SJSA1 (cell line): Measurements from ENCODE around the gene UBE2C. TPM values are rescaled to one million over a fixed set of nuclear protein-coding genes. Genes with fewer than 3 reads are reported as not detected.
"Not testable (repeated sequence)": the region's sequence is repeated elsewhere in the genome, so short reads cannot be mapped to it uniquely, and the experiment has no call there.

ENCODE experiments used
- DNase-seq, 2 experiments: peaks; one replicate each; pipeline ENCODE4 v3.0.0-alpha.2; 2015 to 2020; ENCODE audit warnings: low spot score in 2 of 2, low read depth in 1 of 2
- H3K27ac ChIP-seq: fragments of 250-450 bp; sonication (Bioruptor Pico); 2 replicates; pipeline ENCODE4 v1.5.1; 2020; ENCODE audit warnings: mild to moderate bottlenecking, moderate library complexity
- H3K27me3 ChIP-seq: fragments of 250-450 bp; sonication (Bioruptor Pico); replicated peaks from 2 replicates; pipeline ENCODE4 v1.5.1; 2020; ENCODE audit warnings: mild to moderate bottlenecking, moderate library complexity
- H3K36me3 ChIP-seq: fragments of 250-450 bp; sonication (Bioruptor Pico); 2 replicates; pipeline ENCODE4 v1.5.1; 2020; ENCODE audit warnings: mild to moderate bottlenecking
- H3K4me1 ChIP-seq: fragments of 250-450 bp; sonication (Bioruptor Pico); replicated peaks from 2 replicates; pipeline ENCODE4 v1.6.1; 2021; ENCODE audit warnings: mild to moderate bottlenecking
- H3K4me3 ChIP-seq: fragments of 250-450 bp; sonication (Bioruptor Pico); 2 replicates; pipeline ENCODE4 v1.5.1; 2020; ENCODE audit warnings: mild to moderate bottlenecking
- H3K9me3 ChIP-seq: fragments of 250-450 bp; sonication (Bioruptor Pico); replicated peaks from 2 replicates; pipeline ENCODE4 v1.5.1; 2020; ENCODE audit warnings: mild to moderate bottlenecking
- total RNA-seq: library from RNA; depleted of rRNA; stranded (reverse); fragments of >200 nt; shearing (Covaris generic); gene quantifications from 2 replicates; pipeline ENCODE4 v1.2.3, GENCODE V29; 2014

Gene UBE2C
- total RNA-seq, 1 experiment from 2014 or later, result 249 TPM

GRCh38 chr20:45781391-45781931, 31.0 kb upstream of the UBE2C start:
- peak in 1 of 2 experiments; percentile 69 for DNase-seq
- Histone ChIP-seq H3K9me3 (no peaks in the 10 kb centered on the region), H3K36me3 (no peaks in the 10 kb centered on the region), H3K4me1 (peaks cover 55% of the 10 kb centered on the region), H3K4me3 (no peak overlapping the region), H3K27me3 (no peaks in the 10 kb centered on the region; the same call in 1 of the 2 replicates), H3K27ac (no peak overlapping the region)

GRCh38 chr20:45782890-45783289, 29.6 kb upstream of the UBE2C start:
- H3K4me3 ChIP-seq, result no peak overlapping the region
- DNase-seq, result peak in 1 of 2 experiments; percentile 27
- H3K27me3 ChIP-seq, result no peaks in the 10 kb centered on the region; the same call in 1 of the 2 replicates
- no peaks in the 10 kb centered on the region for H3K9me3 ChIP-seq
- H3K36me3 ChIP-seq, result no peaks in the 10 kb centered on the region
- H3K27ac ChIP-seq, result no peak overlapping the region
- H3K4me1 ChIP-seq, result peaks cover 53% of the 10 kb centered on the region

GRCh38 chr20:45783656-45784294, 28.7 kb upstream of the UBE2C start:
- DNase-seq, result no peak
- no peaks in the 10 kb centered on the region for H3K9me3 ChIP-seq
- peaks cover 46% of the 10 kb centered on the region for H3K4me1 ChIP-seq
- H3K27me3 ChIP-seq, result peaks cover 3% of the 10 kb centered on the region; the same call in 1 of the 2 replicates
- H3K27ac ChIP-seq, result no peak overlapping the region
- no peak overlapping the region for H3K4me3 ChIP-seq
- H3K36me3 ChIP-seq, result no peaks in the 10 kb centered on the region

GRCh38 chr20:45788351-45788750, 24.1 kb upstream of the UBE2C start:
- DNase-seq, result no peak
- H3K27ac ChIP-seq, result no peak overlapping the region
- peaks cover 3% of the 10 kb centered on the region; the same call in 1 of the 2 replicates for H3K27me3 ChIP-seq
- peaks cover 12% of the 10 kb centered on the region for H3K4me1 ChIP-seq
- no peak overlapping the region for H3K4me3 ChIP-seq
- peaks cover 4% of the 10 kb centered on the region; the same call in 1 of the 2 replicates for H3K36me3 ChIP-seq
- no peaks in the 10 kb centered on the region for H3K9me3 ChIP-seq

GRCh38 chr20:45792317-45793118, 19.9 kb upstream of the UBE2C start:
- peak overlapping the region; percentile 87 for H3K4me3 ChIP-seq
- H3K27me3 ChIP-seq, result peaks cover 3% of the 10 kb centered on the region; the same call in 1 of the 2 replicates
- H3K4me1 ChIP-seq, result peaks cover 10% of the 10 kb centered on the region
- H3K27ac ChIP-seq, result peak overlapping the region; percentile 74
- DNase-seq, result no peak
- H3K9me3 ChIP-seq, result no peaks in the 10 kb centered on the region
- peaks cover 36% of the 10 kb centered on the region for H3K36me3 ChIP-seq

GRCh38 chr20:45796337-45797065, 15.9 kb upstream of the UBE2C start:
- Histone ChIP-seq H3K4me3 (no peak overlapping the region), H3K36me3 (peaks cover 44% of the 10 kb centered on the region), H3K9me3 (no peaks in the 10 kb centered on the region), H3K27ac (no peak overlapping the region), H3K4me1 (peaks cover 6% of the 10 kb centered on the region), H3K27me3 (no peaks in the 10 kb centered on the region)
- no peak for DNase-seq

GRCh38 chr20:45797510-45797909, 14.9 kb upstream of the UBE2C start:
- H3K27me3 ChIP-seq, H3K9me3 ChIP-seq, H3K4me1 ChIP-seq, H3K4me3 ChIP-seq, H3K27ac ChIP-seq, DNase-seq: not testable (repeated sequence)
- peaks cover 51% of the 10 kb centered on the region for H3K36me3 ChIP-seq

GRCh38 chr20:45797955-45798354, 14.5 kb upstream of the UBE2C start:
- not testable (repeated sequence) for H3K9me3 ChIP-seq, H3K27me3 ChIP-seq, H3K27ac ChIP-seq, DNase-seq, H3K4me1 ChIP-seq, H3K4me3 ChIP-seq
- H3K36me3 ChIP-seq, result peaks cover 55% of the 10 kb centered on the region

- peak; percentile 44 to 59 for DNase-seq
- Histone ChIP-seq H3K4me3 (no peak overlapping the region), H3K36me3 (peaks cover 62% of the 10 kb centered on the region), H3K4me1 (no peaks in the 10 kb centered on the region), H3K9me3 (no peaks in the 10 kb centered on the region), H3K27me3 (no peaks in the 10 kb centered on the region), H3K27ac (no peak overlapping the region)
These were observed 13.4 kb upstream of the UBE2C start for GRCh38 chr20:45798935-45799642.

- peaks cover 62% of the 10 kb centered on the region for H3K36me3 ChIP-seq
- H3K9me3 ChIP-seq, result no peaks in the 10 kb centered on the region
- H3K4me1 ChIP-seq, result no peaks in the 10 kb centered on the region
- H3K27me3 ChIP-seq, result no peaks in the 10 kb centered on the region
- no peak overlapping the region for H3K27ac ChIP-seq
- DNase-seq, result no peak
- no peak overlapping the region for H3K4me3 ChIP-seq
These were observed 10.6 kb upstream of the UBE2C start for GRCh38 chr20:45801851-45802250.

GRCh38 chr20:45810191-45810970, 2.1 kb upstream of the UBE2C start:
- H3K36me3 ChIP-seq, result peaks cover 82% of the 10 kb centered on the region
- H3K27me3 ChIP-seq, result no peaks in the 10 kb centered on the region
- H3K9me3 ChIP-seq, result no peaks in the 10 kb centered on the region
- no peak overlapping the region for H3K4me3 ChIP-seq
- no peak overlapping the region for H3K27ac ChIP-seq
- no peak for DNase-seq
- peaks cover 19% of the 10 kb centered on the region for H3K4me1 ChIP-seq

- peak overlapping the region; percentile 81 for H3K4me3 ChIP-seq
- peaks cover 45% of the 10 kb centered on the region for H3K4me1 ChIP-seq
- no peaks in the 10 kb centered on the region for H3K9me3 ChIP-seq
- H3K36me3 ChIP-seq, result peaks cover 81% of the 10 kb centered on the region
- peak overlapping the region; percentile 92 for H3K27ac ChIP-seq
- DNase-seq, result no peak
- H3K27me3 ChIP-seq, result no peaks in the 10 kb centered on the region
These were observed 529 bp downstream of the UBE2C start for GRCh38 chr20:45813006-45813340.
